Progenitor cell of endocrine pancreas (in vitro differentiated cells): ENCODE data around the gene KBTBD4. TPM values are rescaled to one million over a fixed set of nuclear protein-coding genes. Genes with fewer than 3 reads are reported as not detected.
A peak's percentile ranks its signal among the peaks of the same experiment; 100 is the strongest.

ENCODE experiments used
- DNase-seq: peaks from one replicate; pipeline ENCODE4 v3.0.0; 2021; ENCODE audit warnings: low spot score; ENCODE audit not compliant: unreplicated experiment
- H3K27ac Mint-ChIP-seq: 2 replicates; pipeline ENCODE4 v1.8.0; 2021; ENCODE audit warnings: mild to moderate bottlenecking, moderate library complexity, mixed read lengths
- H3K27me3 Mint-ChIP-seq: 2 replicates; pipeline ENCODE4 v1.8.0; 2021; ENCODE audit warnings: mixed read lengths
- H3K36me3 Mint-ChIP-seq: 2 replicates; pipeline ENCODE4 v1.8.0; 2022; ENCODE audit warnings: mixed read lengths; ENCODE audit not compliant: insufficient read depth
- H3K4me1 Mint-ChIP-seq: 2 replicates; pipeline ENCODE4 v1.8.0; 2021; ENCODE audit warnings: low read depth, mixed read lengths
- H3K4me3 Mint-ChIP-seq: 2 replicates; pipeline ENCODE4 v1.8.0; 2021; ENCODE audit warnings: low read depth, mild to moderate bottlenecking, moderate library complexity, mixed read lengths
- H3K9me3 Mint-ChIP-seq: 2 replicates; pipeline ENCODE4 v1.8.0; 2021; ENCODE audit warnings: low read depth, mixed read lengths
- CTCF ChIP-seq: fragments of 200-600 bp; sonication (generic); IDR thresholded peaks from one replicate; pipeline ENCODE4 v1.5.0; 2021; ENCODE audit warnings: antibody characterized with exemption, mild to moderate bottlenecking; ENCODE audit not compliant: unreplicated experiment
- total RNA-seq: library from RNA; stranded (reverse); gene quantifications from 2 replicates; pipeline ENCODE4 v1.2.1, GENCODE V29; 2021

The KBTBD4 gene
- total RNA-seq, 1 donor from 2014 or later, result 18.1 TPM

- no peaks in the 10 kb centered on the region for H3K9me3 Mint-ChIP-seq
- H3K4me1 Mint-ChIP-seq, result peaks cover 22% of the 10 kb centered on the region
- peak overlapping the region; percentile 87 for H3K27ac Mint-ChIP-seq
- no peaks in the 10 kb centered on the region for H3K27me3 Mint-ChIP-seq
- no peak for TF ChIP-seq CTCF
- no peak overlapping the region for H3K4me3 Mint-ChIP-seq
- H3K36me3 Mint-ChIP-seq, result peaks cover 5% of the 10 kb centered on the region
- DNase-seq, result no peak
These were observed 54.4 kb downstream of the KBTBD4 start for GRCh38 chr11:47524291-47524874.

GRCh38 chr11:47523490-47524225 is 55.1 kb downstream of the KBTBD4 start:
- Mint-ChIP-seq H3K4me1 (peaks cover 23% of the 10 kb centered on the region), H3K4me3 (no peak overlapping the region)

More at GRCh38 chr11:47523490-47524225, 55.1 kb downstream of the KBTBD4 start:
- Mint-ChIP-seq H3K27ac (peak overlapping the region; percentile 87), H3K27me3 (no peaks in the 10 kb centered on the region), H3K9me3 (no peaks in the 10 kb centered on the region), H3K36me3 (peaks cover 5% of the 10 kb centered on the region)
- DNase-seq, result no peak
- no peak for TF ChIP-seq CTCF

Other genes with a start within 250 kb of the KBTBD4 start
- gene MYBPC3, start 226.3 kb downstream of the KBTBD4 start, total RNA-seq, result 0.10 and 0.22 TPM in 2 replicates
- gene SPI1, start 200.4 kb downstream of the KBTBD4 start, total RNA-seq, result not detected in 2 replicates
- 38.3 and 42.4 TPM in 2 replicates for gene SLC39A13, start 170.4 kb downstream of the KBTBD4 start, total RNA-seq
- 101 and 103 TPM in 2 replicates for gene PSMC3, start 152.5 kb downstream of the KBTBD4 start, total RNA-seq
- gene RAPSN, start 129.8 kb downstream of the KBTBD4 start, total RNA-seq, result 0.42 and 0.81 TPM in 2 replicates
- 161 and 163 TPM in 2 replicates for gene CELF1, start 25.8 kb downstream of the KBTBD4 start, total RNA-seq
- gene PTPMT1, start 13.4 kb downstream of the KBTBD4 start, total RNA-seq, result 45.6 and 47.6 TPM in 2 replicates
- 102 and 109 TPM in 2 replicates for gene NDUFS3, start 104 bp upstream of the KBTBD4 start, total RNA-seq
- 0.26 and 0.29 TPM in 2 replicates for gene FAM180B, start 7.7 kb upstream of the KBTBD4 start, total RNA-seq
- 2.5 and 4.0 TPM in 2 replicates for gene C1QTNF4, start 15.4 kb upstream of the KBTBD4 start, total RNA-seq
- 75.7 and 82.7 TPM in 2 replicates for gene MTCH2, start 63.6 kb upstream of the KBTBD4 start, total RNA-seq
- 6.1 and 8.2 TPM in 2 replicates for gene AGBL2, start 136.4 kb upstream of the KBTBD4 start, total RNA-seq
- 136 TPM in 2 replicates for gene FNBP4, start 188.4 kb upstream of the KBTBD4 start, total RNA-seq